Adrenal gland (tissue), 12 donors: ENCODE results near the gene WSCD2. TPM values are rescaled to one million over a fixed set of nuclear protein-coding genes. Genes with fewer than 3 reads are reported as not detected.

ENCODE experiments used
- DNase-seq, 7 donors: peaks; one replicate each; pipeline ENCODE4 v3.0.0-alpha.2; 2019 to 2020
- H3K27ac ChIP-seq, 5 donors: fragments of 200-600 bp; sonication (generic) in 4 of 5; 1 replicate in 3 of 5; 2 replicates in 2 of 5; pipeline versions ENCODE4 v1.5.1 to v1.8.0; 2016 to 2020; ENCODE audit warnings: mild to moderate bottlenecking in 1 of 5
- H3K27me3 ChIP-seq: fragments of 200-600 bp; 2 replicates; pipeline ENCODE4 v1.8.0; 2021
- H3K36me3 ChIP-seq, 2 donors: fragments of 200-600 bp; replicated peaks in 1 of 2; 1 replicate in 1 of 2; 2 replicates in 1 of 2; pipeline versions ENCODE4 v1.5.1 to v1.8.0; 2018 to 2022
- H3K4me1 ChIP-seq, 2 donors: fragments of 200-600 bp; replicated peaks in 1 of 2; 1 replicate in 1 of 2; 2 replicates in 1 of 2; pipeline versions ENCODE4 v1.5.1 to v1.8.0; 2018 to 2021
- H3K4me3 ChIP-seq, 4 donors: fragments of 200-600 bp; sonication (generic) in 3 of 4; one replicate each; pipeline ENCODE4 v1.5.1; 2016 to 2018
- H3K9me3 ChIP-seq, 3 donors: fragments of 200-600 bp; sonication (generic) in 1 of 3; replicated peaks in 1 of 3; 1 replicate in 2 of 3; 2 replicates in 1 of 3; pipeline versions ENCODE4 v1.5.1 to v1.8.0; 2016 to 2021
- POLR2A ChIP-seq, 2 donors: fragments of 450-650 bp; IDR thresholded peaks; one replicate each; pipeline ENCODE4 v1.6.1; 2017; ENCODE audit warnings: antibody characterized with exemption in 2 of 2, mild to moderate bottlenecking in 2 of 2, moderate library complexity in 1 of 2
- WGBS, 4 donors: extraction: QIAGEN DNeasy Blood & Tissue Kit in 2 of 4; methylation state at CpG; one replicate each; pipeline versions ENCODE4 v1.1.5 to v1.1.7; 2013 to 2017; 5-methylcytosine and 5-hydroxymethylcytosine counted together
- intact Hi-C, 2 donors: fragments of 100-400 bp; cut with DNase I; formaldehyde crosslinking; loops; one replicate each; pipeline versions ENCODE4 v1.14.1 to v1.15.0; 2022 to 2023
- polyA plus RNA-seq, 3 donors: library from polyadenylated mRNA; stranded (reverse); fragments of 200-250 nt in 2 of 3; fragments of 350-450 nt in 1 of 3; fragmentation: Illumina TruSeq in 1 of 3; extraction: RNeasy Lipid Tissue Mini Kit (QIAGEN cat#74804) in 1 of 3; gene quantifications; one replicate each; pipeline ENCODE4 v1.2.3, GENCODE V29; 2013 to 2014
- total RNA-seq, 9 donors: library from RNA; depleted of rRNA in 4 of 9; stranded (reverse); fragments of >200 nt in 4 of 9; fragments of 120-200 nt in 1 of 9; fragmentation: NEBNext Ultra II Directional in 1 of 9; extraction: Animal tissue kit (Norgen Biotek cat#: 25700) in 1 of 9; gene quantifications; one replicate each; pipeline versions ENCODE4 v1.1.0 to v1.2.4, GENCODE V29; 2013 to 2023
- TF ChIP-seq, protein P1 (sequence below), 6 experiments: fragments of 450-650 bp in 4 of 6; fragments of 200-600 bp in 2 of 6; sonication (generic) in 1 of 6; IDR thresholded peaks; 1 replicate in 5 of 6; 2 replicates in 1 of 6; pipeline versions ENCODE4 v1.5.1 to v1.8.0; 2016 to 2021; ENCODE audit warnings: antibody characterized with exemption in 6 of 6, mild to moderate bottlenecking in 2 of 6, moderate library complexity in 1 of 6
- donor health status: healthy with polysubstance abuse.
- donor health status: Bipolar disorder and iron deficiency.
- donor health status: DM: yes; HTN: yes; CAD: no.
- donor health status: DM: no; HTN: no; CAD: no.
- donor health status: DM: no; HTN: no; CAD: no.
- donor health status: DM: yes; HTN: yes; CAD: no.

WSCD2 gene
- total and polyA plus RNA-seq, 12 donors: 0.18 to 2.9 (median 0.69) TPM

DNA sequence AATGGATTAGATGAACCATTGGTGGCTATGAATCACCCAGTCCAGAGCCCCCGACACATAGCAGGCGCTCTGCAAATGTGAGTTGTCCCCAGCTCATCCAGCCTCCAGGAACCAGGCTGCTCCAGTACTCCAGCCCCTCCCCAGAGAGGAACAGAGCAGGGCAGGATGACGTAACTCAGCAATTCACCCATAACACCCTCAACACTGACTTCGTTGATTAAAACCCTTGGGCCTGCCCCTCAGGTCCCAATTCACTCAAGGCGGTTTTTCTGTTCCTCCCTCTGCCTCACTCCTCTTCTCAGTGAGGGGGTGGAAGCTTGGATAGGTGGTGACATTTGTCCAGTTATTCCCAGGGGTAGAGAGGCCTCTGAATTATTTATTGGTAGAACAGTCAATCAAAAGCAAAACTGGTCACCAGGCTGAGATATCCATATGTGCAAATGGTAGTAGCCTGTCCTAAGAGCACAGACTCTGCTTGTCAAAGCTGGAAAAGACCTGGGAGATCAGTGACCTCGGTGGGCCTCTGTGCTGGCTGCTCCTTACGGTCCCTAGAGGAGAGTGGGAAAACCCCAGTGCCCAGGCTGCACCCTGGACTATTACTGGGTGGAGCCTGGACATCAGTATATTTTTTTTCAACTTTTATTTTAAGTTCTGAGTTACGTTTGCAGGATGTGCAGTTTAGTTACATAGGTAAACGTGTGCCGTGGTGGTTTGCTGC is 113.1 kb downstream of the WSCD2 start:
- Histone ChIP-seq H3K4me1 (no peaks in the 10 kb centered on the region), H3K36me3 (no peaks in the 10 kb centered on the region), H3K9me3 (no peaks in the 10 kb centered on the region), H3K4me3 (no peak overlapping the region), H3K27me3 (no peaks in the 10 kb centered on the region), H3K27ac (no peak overlapping the region)
- WGBS, 4 donors: 59 to 68% (median 65%) methylated on average over 10 of the region's 10 CpGs
- intact Hi-C loops: no loop called here
- no peak for DNase-seq
- TF ChIP-seq, protein P1, sequence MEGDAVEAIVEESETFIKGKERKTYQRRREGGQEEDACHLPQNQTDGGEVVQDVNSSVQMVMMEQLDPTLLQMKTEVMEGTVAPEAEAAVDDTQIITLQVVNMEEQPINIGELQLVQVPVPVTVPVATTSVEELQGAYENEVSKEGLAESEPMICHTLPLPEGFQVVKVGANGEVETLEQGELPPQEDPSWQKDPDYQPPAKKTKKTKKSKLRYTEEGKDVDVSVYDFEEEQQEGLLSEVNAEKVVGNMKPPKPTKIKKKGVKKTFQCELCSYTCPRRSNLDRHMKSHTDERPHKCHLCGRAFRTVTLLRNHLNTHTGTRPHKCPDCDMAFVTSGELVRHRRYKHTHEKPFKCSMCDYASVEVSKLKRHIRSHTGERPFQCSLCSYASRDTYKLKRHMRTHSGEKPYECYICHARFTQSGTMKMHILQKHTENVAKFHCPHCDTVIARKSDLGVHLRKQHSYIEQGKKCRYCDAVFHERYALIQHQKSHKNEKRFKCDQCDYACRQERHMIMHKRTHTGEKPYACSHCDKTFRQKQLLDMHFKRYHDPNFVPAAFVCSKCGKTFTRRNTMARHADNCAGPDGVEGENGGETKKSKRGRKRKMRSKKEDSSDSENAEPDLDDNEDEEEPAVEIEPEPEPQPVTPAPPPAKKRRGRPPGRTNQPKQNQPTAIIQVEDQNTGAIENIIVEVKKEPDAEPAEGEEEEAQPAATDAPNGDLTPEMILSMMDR (IDR thresholded peaks at IDR 0.05): no peak
- no peak for TF ChIP-seq POLR2A (IDR thresholded peaks at IDR 0.05)

DNA sequence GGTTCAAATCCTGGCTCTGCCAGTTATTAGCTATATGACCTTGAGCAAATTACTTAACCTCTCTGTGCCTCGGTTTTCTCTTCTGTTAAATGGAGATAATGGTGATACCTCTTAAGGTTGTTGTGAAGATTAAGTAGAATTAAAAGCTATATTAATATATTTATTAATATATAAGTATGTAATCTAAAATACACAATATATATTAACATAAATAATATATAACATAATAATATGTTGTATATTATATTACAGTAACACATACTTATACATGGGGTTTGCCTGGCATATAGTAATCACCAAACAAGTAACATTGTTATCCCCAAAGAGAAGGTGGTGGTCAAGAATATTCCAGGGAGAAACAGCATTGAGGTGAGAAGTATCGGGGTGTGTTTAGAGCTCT is 118.0 kb downstream of the WSCD2 start:
- Histone ChIP-seq H3K9me3 (no peaks in the 10 kb centered on the region), H3K4me3 (no peak overlapping the region), H3K27ac (no peak overlapping the region), H3K36me3 (no peaks in the 10 kb centered on the region), H3K4me1 (no peaks in the 10 kb centered on the region), H3K27me3 (peaks cover 3% of the 10 kb centered on the region)
- intact Hi-C loops: no loop called here
- no peak for DNase-seq
- TF ChIP-seq, protein P1 (IDR thresholded peaks at IDR 0.05): no peak
- TF ChIP-seq POLR2A (IDR thresholded peaks at IDR 0.05): no peak
- 77 to 83% (median 81%) methylated on average over 2 of the region's 2 CpGs for WGBS, 4 donors

DNA sequence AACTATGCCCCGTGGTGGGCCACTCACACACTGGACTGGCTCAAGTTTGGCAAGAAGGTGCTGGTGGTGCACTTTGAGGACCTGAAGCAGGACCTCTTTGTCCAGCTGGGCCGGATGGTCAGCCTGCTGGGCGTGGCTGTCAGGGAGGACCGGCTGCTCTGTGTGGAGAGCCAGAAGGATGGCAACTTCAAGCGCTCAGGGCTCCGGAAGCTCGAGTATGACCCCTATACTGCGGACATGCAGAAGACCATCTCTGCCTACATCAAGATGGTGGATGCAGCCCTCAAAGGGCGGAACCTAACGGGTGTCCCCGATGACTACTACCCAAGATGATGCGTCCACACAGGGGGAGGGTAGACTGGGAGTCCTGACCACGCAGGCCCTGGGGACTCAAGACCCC is 118.9 kb downstream of the WSCD2 start:
- TF ChIP-seq, protein P1 (IDR thresholded peaks at IDR 0.05): no peak
- TF ChIP-seq POLR2A (IDR thresholded peaks at IDR 0.05): no peak

DNA sequence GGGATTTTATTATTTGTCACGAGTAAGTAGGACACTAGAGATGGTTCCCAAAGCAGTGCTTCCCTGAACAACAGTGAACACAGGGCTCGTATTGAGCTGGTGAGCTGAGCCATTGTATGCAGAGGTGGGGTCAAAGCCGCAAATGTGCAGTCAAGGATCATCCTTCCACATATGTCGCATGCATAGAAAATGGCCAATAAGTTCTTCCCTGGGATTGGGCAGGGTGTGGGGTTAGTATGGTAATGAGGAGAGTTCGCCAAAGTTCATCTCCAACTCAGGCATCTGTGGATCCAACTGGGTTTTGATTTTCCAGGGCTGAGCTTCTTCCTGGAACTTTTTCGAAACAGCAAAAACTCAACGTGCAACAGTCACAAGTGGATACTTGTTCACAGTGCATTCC is 123.4 kb downstream of the WSCD2 start:
- DNase-seq: no peak
- Histone ChIP-seq H3K27me3 (peaks cover 3% of the 10 kb centered on the region), H3K27ac (no peak overlapping the region), H3K9me3 (no peaks in the 10 kb centered on the region), H3K36me3 (no peaks in the 10 kb centered on the region), H3K4me3 (no peak overlapping the region), H3K4me1 (no peaks in the 10 kb centered on the region)
- TF ChIP-seq, protein P1 (IDR thresholded peaks at IDR 0.05): no peak
- TF ChIP-seq POLR2A (IDR thresholded peaks at IDR 0.05): no peak
- 73 to 86% (median 80%) methylated on average over 7 of the region's 7 CpGs for WGBS, 4 donors
- intact Hi-C loops: no loop called here

More for the DNA sequence above, 118.9 kb downstream of the WSCD2 start:
- H3K4me3 ChIP-seq: no peak overlapping the region
- no peaks in the 10 kb centered on the region for H3K9me3 ChIP-seq
- H3K27ac ChIP-seq: no peak overlapping the region
- 83 to 100% (median 88%) methylated on average over 1 to 13 of the region's 13 CpGs for WGBS, 4 donors
- no peaks in the 10 kb centered on the region for H3K36me3 ChIP-seq
- H3K4me1 ChIP-seq: no peaks in the 10 kb centered on the region
- DNase-seq: no peak
- intact Hi-C loops: no loop called here
- H3K27me3 ChIP-seq: peaks cover 3% of the 10 kb centered on the region
